Activated CD4-positive, alpha-beta T cell treated with anti-CD3 and anti-CD28 coated beads for 36 hours (primary cell): ENCODE data around the gene GAB2. TPM values are rescaled to one million over a fixed set of nuclear protein-coding genes. Genes with fewer than 3 reads are reported as not detected.
A peak's percentile ranks its signal among the peaks of the same experiment; 100 is the strongest.

Source experiments
- ATAC-seq: fragments of 200-7000 bp; cut with Tn5 transposase; one replicate; pipeline ENCODE4 v1.10.0; 2021; ENCODE audit warnings: mild to moderate bottlenecking, moderate library complexity
- CTCF ChIA-PET: fragments of 350-600 bp; sonication (Branson Sonifier 250); formaldehyde crosslinking; loops from one replicate; lab custom pipeline; 2021; ENCODE audit warnings: antibody characterized with exemption; lab: Charles Lee
- POLR2A ChIA-PET: fragments of 350-600 bp; sonication (Branson Sonifier 250); formaldehyde crosslinking; loops from one replicate; lab custom pipeline; 2021; ENCODE audit warnings: antibody characterized with exemption, inconsistent platforms; lab: Charles Lee
- DNase-seq: peaks from one replicate; pipeline ENCODE4 v3.0.0-alpha.2; 2020
- H3K27ac Mint-ChIP-seq: one replicate; pipeline ENCODE4 v1.8.0; 2021; ENCODE audit warnings: mixed read lengths
- H3K27me3 Mint-ChIP-seq: one replicate; pipeline ENCODE4 v1.8.0; 2021; ENCODE audit warnings: mixed read lengths
- H3K36me3 Mint-ChIP-seq: one replicate; pipeline ENCODE4 v1.8.0; 2021; ENCODE audit warnings: low read depth, mixed read lengths
- H3K4me1 Mint-ChIP-seq: one replicate; pipeline ENCODE4 v1.8.0; 2021; ENCODE audit warnings: mixed read lengths
- H3K4me3 Mint-ChIP-seq: one replicate; pipeline ENCODE4 v1.8.0; 2021; ENCODE audit warnings: mild to moderate bottlenecking, moderate library complexity, mixed read lengths
- H3K9me3 Mint-ChIP-seq: one replicate; pipeline ENCODE4 v1.8.0; 2021; ENCODE audit warnings: low read depth, mixed read lengths
- intact Hi-C, 2 experiments: fragments of 100-400 bp; cut with DNase I in 1 of 2; cut with micrococcal nuclease in 1 of 2; formaldehyde crosslinking; loops; one replicate each; pipeline versions ENCODE4 v1.14.2 to v1.15.1; 2022 to 2024; cut with DNase I, micrococcal nuclease
- total RNA-seq, 2 experiments: library from RNA; stranded (reverse); gene quantifications; one replicate each; pipeline ENCODE4 v1.2.3, GENCODE V29; 2021

Gene GAB2
- total RNA-seq, 2 experiments from 2014 or later, result 4.3 to 4.8 TPM

GRCh38 chr11:78207532-78208256 lies 209.9 kb downstream of the GAB2 start:
- Mint-ChIP-seq H3K9me3 (no peaks in the 10 kb centered on the region), H3K27me3 (no peaks in the 10 kb centered on the region), H3K4me3 (no peak overlapping the region), H3K27ac (no peak overlapping the region), H3K4me1 (peaks cover 21% of the 10 kb centered on the region), H3K36me3 (peaks cover 26% of the 10 kb centered on the region)
- ChIA-PET CTCF (no interaction called here), POLR2A (no interaction called here)
- no peak for DNase-seq
- intact Hi-C loops, result no loop called here
- no peak for ATAC-seq

- DNase-seq (no peak), ATAC-seq (no peak)
- H3K36me3 Mint-ChIP-seq, result peaks cover 13% of the 10 kb centered on the region
- CTCF ChIA-PET, result interaction anchor here (1.0 kb wide), 1 partner anchor 11 kb away, joined by 4 read pairs; no protein-coding TSS in a partner anchor
- intact Hi-C loops, result no loop called here
- no peak overlapping the region for H3K4me3 Mint-ChIP-seq
- POLR2A ChIA-PET, result no interaction called here
- no peaks in the 10 kb centered on the region for H3K9me3 Mint-ChIP-seq
- no peaks in the 10 kb centered on the region for H3K27me3 Mint-ChIP-seq
- H3K27ac Mint-ChIP-seq, result no peak overlapping the region
- H3K4me1 Mint-ChIP-seq, result peaks cover 41% of the 10 kb centered on the region
Observed at GRCh38 chr11:78205691-78206090, 211.9 kb downstream of the GAB2 start.

GRCh38 chr11:78205256-78205655 lies 212.4 kb downstream of the GAB2 start:
- H3K4me1 Mint-ChIP-seq, result peaks cover 43% of the 10 kb centered on the region
- no peaks in the 10 kb centered on the region for H3K9me3 Mint-ChIP-seq
- intact Hi-C loops, result no loop called here
- CTCF ChIA-PET, result interaction anchor here (0.6 to 1.0 kb wide), 2 partner anchors 11 to 14 kb away, joined by 3 to 4 read pairs; no protein-coding TSS in a partner anchor
- DNase-seq (no peak), ATAC-seq (no peak)
- H3K4me3 Mint-ChIP-seq, result no peak overlapping the region
- no peaks in the 10 kb centered on the region for H3K27me3 Mint-ChIP-seq
- H3K27ac Mint-ChIP-seq, result no peak overlapping the region
- peaks cover 9% of the 10 kb centered on the region for H3K36me3 Mint-ChIP-seq
- POLR2A ChIA-PET, result no interaction called here

GRCh38 chr11:78203184-78203583 lies 214.4 kb downstream of the GAB2 start:
- ATAC-seq (peak; percentile 43), DNase-seq (peak; percentile 41)
- peak overlapping the region; percentile 47 for H3K4me3 Mint-ChIP-seq
- H3K4me1 Mint-ChIP-seq, result peaks cover 43% of the 10 kb centered on the region
- peak overlapping the region; percentile 93 for H3K27ac Mint-ChIP-seq
- ChIA-PET POLR2A (interaction anchor here (0.6 kb wide), 2 partner anchors 15 to 124 kb away, joined by 3 to 4 read pairs; partner anchors contain the start of genes KCTD21 and USP35), CTCF (interaction anchor here (0.7 to 1.5 kb wide), 4 partner anchors 10 to 274 kb away, joined by 3 to 9 read pairs (median 4); no protein-coding TSS in a partner anchor)
- no peaks in the 10 kb centered on the region for H3K9me3 Mint-ChIP-seq
- H3K27me3 Mint-ChIP-seq, result no peaks in the 10 kb centered on the region
- intact Hi-C loops, result loop anchor here (2.0 to 5.0 kb wide), 2 partner anchors 14 to 66 kb away; partner anchors contain the start of genes ALG8 (in 1 of the 2), KCTD21 (in 1 of the 2) and USP35 (in 1 of the 2)
- peaks cover 4% of the 10 kb centered on the region for H3K36me3 Mint-ChIP-seq

- peak overlapping the region; percentile 47 for H3K4me3 Mint-ChIP-seq
- peaks cover 43% of the 10 kb centered on the region for H3K4me1 Mint-ChIP-seq
- intact Hi-C loops, result loop anchor here (1.0 to 5.0 kb wide), 3 partner anchors 14 to 65 kb away; partner anchors contain the start of genes KCTD21 (in 2 of the 2), USP35 (in 2 of the 2) and ALG8 (in 1 of the 2)
- peak overlapping the region; percentile 93 for H3K27ac Mint-ChIP-seq
- DNase-seq (peak; percentile 61), ATAC-seq (peak; percentile 89)
- no peaks in the 10 kb centered on the region for H3K27me3 Mint-ChIP-seq
- H3K9me3 Mint-ChIP-seq, result no peaks in the 10 kb centered on the region
- ChIA-PET POLR2A (interaction anchor here (0.6 kb wide), 2 partner anchors 14 to 123 kb away, joined by 3 to 4 read pairs; partner anchors contain the start of genes KCTD21 and USP35), CTCF (interaction anchor here (0.7 to 1.5 kb wide), 4 partner anchors 9 to 274 kb away, joined by 3 to 9 read pairs (median 4); no protein-coding TSS in a partner anchor)
- H3K36me3 Mint-ChIP-seq, result peaks cover 4% of the 10 kb centered on the region
Observed at GRCh38 chr11:78202733-78203167, 214.9 kb downstream of the GAB2 start.

GRCh38 chr11:78201096-78201818 lies 216.4 kb downstream of the GAB2 start:
- intact Hi-C loops, result loop anchor here in 1 of 2 experiments (5.0 kb wide), 1 partner anchor 64 kb away; the partner anchor contains the start of gene ALG8
- ATAC-seq, result peak; percentile 50

GRCh38 chr11:78200553-78200952 lies 217.1 kb downstream of the GAB2 start:
- H3K4me1 Mint-ChIP-seq, result peaks cover 39% of the 10 kb centered on the region
- ATAC-seq (no peak), DNase-seq (no peak)
- no peaks in the 10 kb centered on the region for H3K27me3 Mint-ChIP-seq
- H3K4me3 Mint-ChIP-seq, result no peak overlapping the region
- H3K36me3 Mint-ChIP-seq, result peaks cover 10% of the 10 kb centered on the region
- no peak overlapping the region for H3K27ac Mint-ChIP-seq
- ChIA-PET POLR2A (interaction anchor here (0.7 kb wide), 1 partner anchor 9 kb away, joined by 3 read pairs; no protein-coding TSS in a partner anchor), CTCF (no interaction called here)
- intact Hi-C loops, result loop anchor here in 1 of 2 experiments (5.0 kb wide), 1 partner anchor 63 kb away; the partner anchor contains the start of gene ALG8
- H3K9me3 Mint-ChIP-seq, result no peaks in the 10 kb centered on the region

More at GRCh38 chr11:78201096-78201818, 216.4 kb downstream of the GAB2 start:
- no peak for DNase-seq
- H3K4me3 Mint-ChIP-seq, result peak overlapping the region; percentile 13
- no peaks in the 10 kb centered on the region for H3K9me3 Mint-ChIP-seq
- H3K27me3 Mint-ChIP-seq, result no peaks in the 10 kb centered on the region
- peaks cover 7% of the 10 kb centered on the region for H3K36me3 Mint-ChIP-seq
- ChIA-PET POLR2A (interaction anchor here (1.1 kb wide), 1 partner anchor 13 kb away, joined by 6 read pairs; the partner anchor contains the start of genes KCTD21 and USP35), CTCF (interaction anchor here (0.8 to 1.2 kb wide), 2 partner anchors 8 to 363 kb away, joined by 3 to 5 read pairs; no protein-coding TSS in a partner anchor)
- H3K27ac Mint-ChIP-seq, result peak overlapping the region; percentile 88
- H3K4me1 Mint-ChIP-seq, result peaks cover 38% of the 10 kb centered on the region

GRCh38 chr11:78200061-78200460 lies 217.6 kb downstream of the GAB2 start:
- peaks cover 10% of the 10 kb centered on the region for H3K36me3 Mint-ChIP-seq
- ATAC-seq, result no peak
- no peaks in the 10 kb centered on the region for H3K9me3 Mint-ChIP-seq
- no peak overlapping the region for H3K27ac Mint-ChIP-seq
- H3K27me3 Mint-ChIP-seq, result no peaks in the 10 kb centered on the region
- H3K4me1 Mint-ChIP-seq, result peaks cover 39% of the 10 kb centered on the region
- H3K4me3 Mint-ChIP-seq, result no peak overlapping the region
- CTCF ChIA-PET, result no interaction called here
- POLR2A ChIA-PET, result interaction anchor here (0.7 kb wide), 1 partner anchor 9 kb away, joined by 3 read pairs; no protein-coding TSS in a partner anchor
- DNase-seq, result no peak
- intact Hi-C loops, result loop anchor here in 1 of 2 experiments (5.0 kb wide), 1 partner anchor 63 kb away; the partner anchor contains the start of gene ALG8

GRCh38 chr11:78199653-78200015 lies 218.0 kb downstream of the GAB2 start:
- CTCF ChIA-PET, result no interaction called here
- POLR2A ChIA-PET, result no interaction called here
- intact Hi-C loops, result loop anchor here in 1 of 2 experiments (5.0 kb wide), 1 partner anchor 62 kb away; the partner anchor contains the start of gene ALG8

GRCh38 chr11:78199015-78199652 lies 218.5 kb downstream of the GAB2 start:
- Mint-ChIP-seq H3K9me3 (no peaks in the 10 kb centered on the region), H3K36me3 (peaks cover 11% of the 10 kb centered on the region), H3K27me3 (no peaks in the 10 kb centered on the region), H3K4me1 (peaks cover 38% of the 10 kb centered on the region), H3K4me3 (no peak overlapping the region), H3K27ac (no peak overlapping the region)
- DNase-seq (no peak), ATAC-seq (no peak)
- POLR2A ChIA-PET, result no interaction called here
- intact Hi-C loops, result no loop called here
- CTCF ChIA-PET, result no interaction called here

More at GRCh38 chr11:78199653-78200015, 218.0 kb downstream of the GAB2 start:
- Mint-ChIP-seq H3K27me3 (no peaks in the 10 kb centered on the region), H3K9me3 (no peaks in the 10 kb centered on the region), H3K36me3 (peaks cover 10% of the 10 kb centered on the region), H3K4me1 (peaks cover 39% of the 10 kb centered on the region), H3K27ac (no peak overlapping the region), H3K4me3 (no peak overlapping the region)
- no peak for ATAC-seq
- DNase-seq, result no peak
